GM18907 (cell line): ENCODE results near the gene CLMP.

Source experiments
- ATAC-seq: cut with Tn5 transposase; IDR thresholded peaks from one replicate; pipeline ENCODE4 v1.9.1; 2021; ENCODE audit warnings: mild to moderate bottlenecking, moderate library complexity; ENCODE audit not compliant: unreplicated experiment

Gene CLMP

DNA sequence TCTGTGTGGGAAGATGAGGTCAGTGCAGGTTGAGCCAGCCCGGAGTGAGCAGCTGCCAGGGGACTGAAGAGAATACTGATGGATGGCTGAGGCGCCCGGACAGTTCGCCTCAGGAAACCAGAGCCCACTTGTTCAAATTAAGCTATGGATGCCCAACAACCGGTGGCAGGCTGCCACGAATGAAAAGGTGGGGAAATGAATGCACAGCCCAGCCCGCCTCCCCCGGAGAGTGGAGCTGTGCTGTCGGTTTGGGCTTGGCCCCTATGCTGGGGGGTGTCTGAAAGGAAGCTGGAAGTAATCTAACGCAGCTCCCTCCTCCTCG is 155.0 kb downstream of the CLMP start:
- ATAC-seq = no peak

DNA sequence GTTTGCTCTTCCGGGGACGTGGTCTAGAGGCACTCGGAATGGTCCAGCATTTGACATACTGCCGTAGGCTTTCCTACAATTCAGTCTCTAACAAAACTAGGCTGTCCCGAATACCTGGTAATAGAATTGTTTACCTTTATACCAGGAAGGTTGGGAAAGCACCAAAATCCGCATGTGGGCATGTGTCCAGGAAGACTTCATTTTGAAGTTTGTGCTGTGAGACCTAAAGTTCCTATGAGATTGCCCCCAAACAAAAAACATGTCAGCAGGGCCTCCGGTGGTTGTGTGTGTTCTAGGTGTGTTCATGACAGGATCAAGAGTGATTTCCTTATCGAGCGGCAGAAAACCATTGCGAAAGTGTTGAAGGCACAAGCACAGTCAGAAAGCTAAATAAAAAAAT is 159.2 kb downstream of the CLMP start:
- ATAC-seq = no peak

DNA sequence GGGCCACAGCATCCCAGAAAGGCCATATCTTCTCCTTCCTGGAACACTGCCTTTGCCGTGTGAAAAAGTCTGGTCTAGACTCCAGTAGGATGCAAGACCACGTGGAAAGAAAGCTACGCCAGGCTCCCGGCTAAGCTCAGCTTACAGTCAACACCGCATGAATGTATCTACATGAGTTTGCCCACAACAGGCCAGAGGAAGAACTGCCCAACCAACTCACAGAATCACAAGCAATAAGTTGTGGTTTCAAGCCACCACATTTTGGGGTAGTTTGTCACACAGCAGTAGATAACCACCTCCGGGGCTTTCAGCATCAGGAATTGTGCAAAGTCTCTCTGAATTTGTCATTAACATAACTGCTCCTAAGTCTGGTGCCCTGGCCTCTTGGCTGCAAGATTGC is 160.5 kb downstream of the CLMP start:
- ATAC-seq = no peak

DNA sequence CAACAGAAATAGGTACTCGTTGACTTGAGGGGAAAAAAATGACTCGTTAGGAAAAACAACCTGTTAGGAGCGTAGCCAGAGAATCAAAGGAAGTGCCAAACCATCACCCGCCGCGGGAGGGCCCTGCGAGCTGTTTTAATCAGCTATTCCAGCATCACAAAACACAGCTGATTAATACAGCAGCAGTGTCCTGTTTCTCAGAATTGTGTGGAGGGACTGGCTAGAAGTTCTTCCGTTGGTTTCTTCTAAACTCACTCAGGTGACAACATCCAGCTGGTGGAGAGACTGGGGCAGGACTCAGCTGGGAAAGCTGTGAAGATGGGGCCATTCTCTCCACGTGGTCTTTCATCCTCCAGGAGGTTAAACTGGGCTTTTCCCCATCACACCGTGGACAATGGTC is 161.2 kb downstream of the CLMP start:
- ATAC-seq = no peak

DNA sequence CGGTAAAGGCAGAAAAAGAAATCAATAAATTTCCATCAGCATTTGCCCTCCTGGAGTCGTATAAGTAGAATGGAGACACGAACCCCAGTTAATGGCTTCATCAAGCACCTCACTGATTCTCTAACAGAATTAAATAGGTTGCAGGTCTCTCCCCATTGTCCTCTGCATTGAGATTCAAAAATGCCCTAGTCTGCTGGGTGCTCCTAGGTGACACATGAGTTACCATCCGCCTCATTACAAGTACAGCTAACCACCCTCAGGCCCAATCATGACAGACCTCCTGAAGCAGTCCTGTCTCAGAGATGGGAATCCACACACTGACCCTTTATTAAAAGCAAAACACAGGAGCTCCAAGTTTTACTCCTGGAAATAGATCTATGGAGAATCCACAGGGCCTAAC is 164.5 kb downstream of the CLMP start:
- no peak for ATAC-seq

DNA sequence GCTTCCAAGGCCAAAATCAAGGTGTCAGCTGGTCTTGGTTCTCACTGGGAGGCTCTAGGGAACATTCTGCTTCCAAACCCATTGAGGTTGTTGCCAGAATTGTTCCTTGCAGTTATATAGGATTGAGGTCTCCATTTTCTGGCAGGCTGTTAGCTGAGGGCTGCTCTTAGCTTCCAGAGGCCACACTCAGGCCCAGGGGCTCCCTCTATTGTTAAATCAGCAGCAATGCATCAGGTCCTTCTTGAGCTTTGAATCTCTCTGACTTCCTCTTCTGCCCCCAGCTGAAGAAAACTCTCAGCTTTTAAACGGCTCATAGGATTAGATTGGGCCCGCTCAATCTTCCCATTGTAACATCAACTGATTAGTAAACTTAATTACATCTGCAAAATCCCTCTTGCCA is 174.1 kb downstream of the CLMP start:
- ATAC-seq = peak; percentile 57
